ENCODE measurements around the gene ZFYVE21.

- TF ChIP-seq, protein P1, sequence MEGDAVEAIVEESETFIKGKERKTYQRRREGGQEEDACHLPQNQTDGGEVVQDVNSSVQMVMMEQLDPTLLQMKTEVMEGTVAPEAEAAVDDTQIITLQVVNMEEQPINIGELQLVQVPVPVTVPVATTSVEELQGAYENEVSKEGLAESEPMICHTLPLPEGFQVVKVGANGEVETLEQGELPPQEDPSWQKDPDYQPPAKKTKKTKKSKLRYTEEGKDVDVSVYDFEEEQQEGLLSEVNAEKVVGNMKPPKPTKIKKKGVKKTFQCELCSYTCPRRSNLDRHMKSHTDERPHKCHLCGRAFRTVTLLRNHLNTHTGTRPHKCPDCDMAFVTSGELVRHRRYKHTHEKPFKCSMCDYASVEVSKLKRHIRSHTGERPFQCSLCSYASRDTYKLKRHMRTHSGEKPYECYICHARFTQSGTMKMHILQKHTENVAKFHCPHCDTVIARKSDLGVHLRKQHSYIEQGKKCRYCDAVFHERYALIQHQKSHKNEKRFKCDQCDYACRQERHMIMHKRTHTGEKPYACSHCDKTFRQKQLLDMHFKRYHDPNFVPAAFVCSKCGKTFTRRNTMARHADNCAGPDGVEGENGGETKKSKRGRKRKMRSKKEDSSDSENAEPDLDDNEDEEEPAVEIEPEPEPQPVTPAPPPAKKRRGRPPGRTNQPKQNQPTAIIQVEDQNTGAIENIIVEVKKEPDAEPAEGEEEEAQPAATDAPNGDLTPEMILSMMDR (IDR thresholded peaks at IDR 0.05) = no peak
- TF ChIP-seq POLR2A (IDR thresholded peaks at IDR 0.05) = no peak
Measured at GRCh38 chr14:103728141-103728540, 12.5 kb downstream of the ZFYVE21 start.
